GM21526 (cell line): Measurements from ENCODE around the gene FCGR2B.
"Not testable (repeated sequence)": the region's sequence is repeated elsewhere in the genome, so short reads cannot be mapped to it uniquely, and the experiment has no call there.

Experiments
- ATAC-seq: cut with Tn5 transposase; IDR thresholded peaks from one replicate; pipeline ENCODE4 v1.9.1; 2021; ENCODE audit warnings: moderate library complexity; ENCODE audit not compliant: unreplicated experiment, low FRiP score

Gene FCGR2B

GRCh38 chr1:161698302-161698701, 35.4 kb downstream of the FCGR2B start:
- ATAC-seq: not testable (repeated sequence)

- no peak for ATAC-seq
Measured at GRCh38 chr1:161702250-161702649, 39.3 kb downstream of the FCGR2B start.

- no peak for ATAC-seq
Measured at GRCh38 chr1:161705537-161705936, 42.6 kb downstream of the FCGR2B start.

- ATAC-seq: no peak
Measured at GRCh38 chr1:161706113-161706481, 43.2 kb downstream of the FCGR2B start.

GRCh38 chr1:161706482-161707347, 43.8 kb downstream of the FCGR2B start, which contains the start of gene FCRLA:
FCRLA (plus strand) TSS chr1:161707229; CDS start chr1:161707265, 36 bp downstream.
- peak; percentile 54 for ATAC-seq

GRCh38 chr1:161707503-161707902, 44.6 kb downstream of the FCGR2B start:
- no peak for ATAC-seq

- ATAC-seq: no peak
Measured at GRCh38 chr1:161709373-161709772, 46.4 kb downstream of the FCGR2B start.

- no peak for ATAC-seq
Measured at GRCh38 chr1:161710560-161710959, 47.6 kb downstream of the FCGR2B start.

GRCh38 chr1:161718559-161719324, 55.8 kb downstream of the FCGR2B start:
- peak; percentile 41 for ATAC-seq

- peak; percentile 32 for ATAC-seq
Measured at GRCh38 chr1:161719325-161719611, 56.3 kb downstream of the FCGR2B start.

GRCh38 chr1:161720422-161720821, 57.5 kb downstream of the FCGR2B start:
- ATAC-seq: no peak

- no peak for ATAC-seq
Measured at GRCh38 chr1:161720956-161721737, 58.2 kb downstream of the FCGR2B start, which contains the start of gene FCRLB. FCRLB (plus strand) TSS chr1:161721544; CDS start chr1:161722673, 1,129 bp downstream.

GRCh38 chr1:161721738-161722343, 58.9 kb downstream of the FCGR2B start:
- ATAC-seq: no peak

- ATAC-seq: no peak
Measured at GRCh38 chr1:161722406-161722805, 59.5 kb downstream of the FCGR2B start.

GRCh38 chr1:161723459-161724141, 60.7 kb downstream of the FCGR2B start:
- no peak for ATAC-seq

GRCh38 chr1:161725258-161725907, 62.4 kb downstream of the FCGR2B start:
- not testable (repeated sequence) for ATAC-seq

- ATAC-seq: peak; percentile 19
Measured at GRCh38 chr1:161725908-161726472, 63.0 kb downstream of the FCGR2B start.

GRCh38 chr1:161726473-161727255, 63.7 kb downstream of the FCGR2B start:
- ATAC-seq: peak; percentile 38
